Chondrocyte (in vitro differentiated cells): ENCODE results near the gene ATG10. TPM values are rescaled to one million over a fixed set of nuclear protein-coding genes. Genes with fewer than 3 reads are reported as not detected.
"Not testable (repeated sequence)": the region's sequence is repeated elsewhere in the genome, so short reads cannot be mapped to it uniquely, and the experiment has no call there.

Source experiments
- DNase-seq: peaks from one replicate; pipeline ENCODE4 v3.0.0; 2021; ENCODE audit warnings: mixed read lengths, low spot score
- H3K27ac Mint-ChIP-seq: one replicate; pipeline ENCODE4 v1.8.0; 2021; ENCODE audit warnings: mild to moderate bottlenecking, moderate library complexity, mixed read lengths; ENCODE audit not compliant: unreplicated experiment
- H3K27me3 Mint-ChIP-seq: 2 replicates; pipeline ENCODE4 v1.8.0; 2021; ENCODE audit warnings: low read depth, mixed read lengths
- H3K36me3 Mint-ChIP-seq: 2 replicates; pipeline ENCODE4 v1.8.0; 2021; ENCODE audit warnings: low read depth, mixed read lengths
- H3K4me1 Mint-ChIP-seq: 2 replicates; pipeline ENCODE4 v1.8.0; 2021; ENCODE audit warnings: low read depth, mild to moderate bottlenecking, mixed read lengths
- H3K4me3 Mint-ChIP-seq: one replicate; pipeline ENCODE4 v1.8.0; 2021; ENCODE audit warnings: mild to moderate bottlenecking, moderate library complexity, mixed read lengths; ENCODE audit not compliant: unreplicated experiment
- H3K9me3 Mint-ChIP-seq: 2 replicates; pipeline ENCODE4 v1.8.0; 2021; ENCODE audit warnings: low read depth, mixed read lengths
- total RNA-seq: library from RNA; stranded (reverse); gene quantifications from 3 replicates; pipeline ENCODE4 v1.2.1, GENCODE V29; 2021
- TF ChIP-seq, protein P1 (sequence below): fragments of 200-600 bp; sonication (generic); IDR thresholded peaks from 2 replicates; pipeline ENCODE4 v1.5.0; 2021; ENCODE audit warnings: antibody characterized with exemption, mild to moderate bottlenecking, moderate library complexity

ATG10 gene
- total RNA-seq, 1 donor from 2014 or later, result 6.4 TPM

DNA sequence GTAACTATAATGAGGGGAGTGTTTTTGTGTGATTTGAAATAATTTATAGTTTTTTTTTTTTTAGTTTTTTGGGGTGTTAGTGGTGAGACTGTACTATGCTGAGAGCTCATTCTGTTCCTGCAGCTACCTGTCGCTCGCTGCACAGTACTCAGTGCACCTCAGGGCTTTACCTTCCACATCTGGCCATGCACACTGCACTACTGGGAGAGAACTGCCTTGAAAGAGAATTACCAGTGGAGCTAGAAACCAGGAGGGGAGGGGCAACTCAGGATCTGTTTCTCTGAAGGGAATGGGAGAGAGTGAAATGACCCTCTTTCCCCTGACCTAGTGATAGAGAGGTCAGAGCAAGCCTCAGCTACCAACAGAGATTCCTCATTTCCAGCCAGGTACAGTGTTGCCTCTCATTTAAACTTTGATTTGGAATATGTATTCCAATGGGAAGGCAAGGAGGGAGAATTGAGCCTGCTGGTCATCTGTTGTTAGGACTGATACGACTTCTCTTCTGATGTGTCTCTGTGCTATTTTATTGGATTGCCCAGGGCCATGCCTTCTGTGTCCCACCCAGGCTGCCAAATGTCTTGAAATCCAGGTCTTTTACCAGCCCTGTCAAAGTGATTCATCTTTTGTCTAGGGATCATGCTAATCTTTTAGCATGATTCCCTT is 8.9 kb downstream of the ATG10 start:
- Mint-ChIP-seq H3K9me3 (no peaks in the 10 kb centered on the region), H3K27me3 (no peaks in the 10 kb centered on the region), H3K27ac (no peak overlapping the region), H3K36me3 (peaks cover 16% of the 10 kb centered on the region), H3K4me3 (no peak overlapping the region), H3K4me1 (no peaks in the 10 kb centered on the region)
- DNase-seq, result no peak
- TF ChIP-seq, protein P1, sequence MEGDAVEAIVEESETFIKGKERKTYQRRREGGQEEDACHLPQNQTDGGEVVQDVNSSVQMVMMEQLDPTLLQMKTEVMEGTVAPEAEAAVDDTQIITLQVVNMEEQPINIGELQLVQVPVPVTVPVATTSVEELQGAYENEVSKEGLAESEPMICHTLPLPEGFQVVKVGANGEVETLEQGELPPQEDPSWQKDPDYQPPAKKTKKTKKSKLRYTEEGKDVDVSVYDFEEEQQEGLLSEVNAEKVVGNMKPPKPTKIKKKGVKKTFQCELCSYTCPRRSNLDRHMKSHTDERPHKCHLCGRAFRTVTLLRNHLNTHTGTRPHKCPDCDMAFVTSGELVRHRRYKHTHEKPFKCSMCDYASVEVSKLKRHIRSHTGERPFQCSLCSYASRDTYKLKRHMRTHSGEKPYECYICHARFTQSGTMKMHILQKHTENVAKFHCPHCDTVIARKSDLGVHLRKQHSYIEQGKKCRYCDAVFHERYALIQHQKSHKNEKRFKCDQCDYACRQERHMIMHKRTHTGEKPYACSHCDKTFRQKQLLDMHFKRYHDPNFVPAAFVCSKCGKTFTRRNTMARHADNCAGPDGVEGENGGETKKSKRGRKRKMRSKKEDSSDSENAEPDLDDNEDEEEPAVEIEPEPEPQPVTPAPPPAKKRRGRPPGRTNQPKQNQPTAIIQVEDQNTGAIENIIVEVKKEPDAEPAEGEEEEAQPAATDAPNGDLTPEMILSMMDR, result no peak

DNA sequence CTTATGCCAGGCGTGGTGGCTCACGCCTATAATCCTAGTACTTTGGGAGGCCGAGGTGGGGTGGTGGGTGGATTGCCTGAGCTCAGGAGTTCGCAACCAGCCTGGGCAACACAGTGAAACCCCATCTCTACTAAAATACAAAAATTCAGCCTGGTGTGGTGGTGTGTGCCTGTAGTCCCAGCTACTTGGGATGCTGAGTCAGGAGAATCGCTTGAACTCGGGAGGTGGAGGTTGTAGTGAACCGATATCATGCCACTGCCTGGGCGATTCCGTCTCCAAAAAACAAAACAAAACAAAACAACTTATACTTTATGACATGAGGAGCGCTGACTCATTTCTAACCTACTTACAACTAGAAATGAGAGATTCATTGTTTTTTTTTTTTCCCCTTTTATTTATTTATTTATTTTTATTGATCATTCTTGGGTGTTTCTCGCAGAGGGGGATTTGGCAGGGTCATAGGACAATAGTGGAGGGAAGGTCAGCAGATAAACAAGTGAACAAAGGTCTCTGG is 10.4 kb downstream of the ATG10 start:
- H3K27me3 Mint-ChIP-seq, H3K4me1 Mint-ChIP-seq, H3K27ac Mint-ChIP-seq, H3K9me3 Mint-ChIP-seq, H3K4me3 Mint-ChIP-seq, DNase-seq: not testable (repeated sequence)
- H3K36me3 Mint-ChIP-seq, result peaks cover 14% of the 10 kb centered on the region

DNA sequence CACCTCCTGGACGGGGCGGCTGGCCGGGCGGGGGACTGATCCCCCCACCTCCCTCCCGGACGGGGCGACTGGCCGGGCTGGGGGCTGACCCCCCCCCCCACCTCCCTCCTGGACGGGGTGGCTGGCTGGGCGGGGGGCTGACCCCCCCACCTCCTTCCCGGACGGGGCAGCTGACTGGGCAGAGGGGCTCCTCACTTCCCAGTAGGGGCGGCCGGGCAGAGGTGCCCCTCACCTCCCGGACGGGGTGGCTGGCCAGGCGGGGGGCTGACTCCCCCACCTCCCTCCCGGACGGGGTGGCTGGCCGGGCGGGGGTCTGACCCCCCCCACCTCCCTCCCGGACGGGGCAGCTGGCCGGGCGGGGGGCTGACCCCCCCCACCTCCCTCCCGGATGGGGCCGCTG is 11.3 kb downstream of the ATG10 start:
- not testable (repeated sequence) for H3K4me1 Mint-ChIP-seq, H3K9me3 Mint-ChIP-seq, DNase-seq, H3K4me3 Mint-ChIP-seq, H3K36me3 Mint-ChIP-seq, H3K27me3 Mint-ChIP-seq, H3K27ac Mint-ChIP-seq

DNA sequence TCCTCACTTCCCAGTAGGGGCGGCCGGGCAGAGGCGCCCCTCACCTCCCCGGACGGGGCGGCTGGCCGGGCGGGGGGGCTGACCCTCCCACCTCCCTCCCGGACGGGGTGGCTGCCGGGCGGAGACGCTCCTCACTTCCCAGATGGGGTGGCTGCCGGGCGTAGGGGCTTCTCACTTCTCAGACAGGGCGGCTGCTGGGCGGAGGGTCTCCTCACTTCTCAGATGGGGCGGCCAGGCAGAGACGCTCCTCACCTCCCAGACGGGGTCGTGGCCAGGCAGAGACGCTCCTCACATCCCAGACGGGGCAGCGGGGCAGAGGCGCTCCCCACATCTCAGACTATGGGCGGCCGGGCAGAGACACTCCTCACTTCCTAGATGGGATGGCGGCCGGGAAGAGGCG is 11.7 kb downstream of the ATG10 start:
- H3K9me3 Mint-ChIP-seq, H3K4me1 Mint-ChIP-seq, H3K4me3 Mint-ChIP-seq, H3K36me3 Mint-ChIP-seq, H3K27ac Mint-ChIP-seq, DNase-seq, H3K27me3 Mint-ChIP-seq: not testable (repeated sequence)

DNA sequence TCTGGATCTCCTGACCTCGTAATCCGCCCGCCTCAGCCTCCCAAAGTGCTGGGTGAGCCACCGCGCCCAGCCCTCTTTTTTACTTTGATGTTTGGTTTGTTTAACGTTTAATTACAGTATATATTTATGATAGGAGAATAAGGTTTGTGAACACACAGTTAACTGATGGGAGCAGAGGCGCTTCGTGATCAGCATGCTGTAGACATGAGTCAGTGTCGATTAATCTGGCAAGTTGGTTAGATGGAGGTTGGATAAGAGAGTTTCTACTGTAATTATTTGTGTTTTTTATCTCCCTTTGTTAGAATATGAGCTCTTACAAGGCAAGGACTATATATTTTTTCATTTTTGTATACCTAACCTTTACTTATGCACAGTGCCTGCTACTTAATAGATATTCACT is 14.3 kb downstream of the ATG10 start:
- H3K27ac Mint-ChIP-seq, result no peak overlapping the region
- DNase-seq, result no peak
- H3K4me1 Mint-ChIP-seq, result no peaks in the 10 kb centered on the region
- H3K4me3 Mint-ChIP-seq, result no peak overlapping the region
- TF ChIP-seq, protein P1, result no peak
- no peaks in the 10 kb centered on the region for H3K9me3 Mint-ChIP-seq
- no peaks in the 10 kb centered on the region for H3K27me3 Mint-ChIP-seq
- H3K36me3 Mint-ChIP-seq, result peaks cover 6% of the 10 kb centered on the region

DNA sequence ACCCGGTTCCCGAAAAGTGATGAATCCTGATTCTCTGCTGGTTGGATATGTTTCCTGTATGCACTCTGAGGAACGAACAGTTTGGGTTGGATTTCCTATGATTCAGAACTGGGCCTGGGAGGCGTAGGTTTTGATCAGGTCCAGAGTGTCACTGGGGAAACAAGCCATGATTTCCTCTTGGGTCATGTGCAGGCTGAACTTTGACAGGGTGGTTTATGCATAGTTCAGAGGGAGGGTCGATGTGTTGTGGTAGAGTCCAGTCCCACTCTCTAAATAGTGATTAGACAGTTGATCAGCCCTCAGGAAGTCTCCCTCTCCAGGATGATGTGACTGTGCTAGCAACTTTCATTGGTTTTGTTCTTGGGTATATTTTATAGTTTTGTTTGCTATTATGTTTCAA is 17.4 kb downstream of the ATG10 start:
- H3K36me3 Mint-ChIP-seq, result peaks cover 4% of the 10 kb centered on the region
- H3K4me3 Mint-ChIP-seq, result no peak overlapping the region
- no peaks in the 10 kb centered on the region for H3K9me3 Mint-ChIP-seq
- TF ChIP-seq, protein P1, result no peak
- H3K27ac Mint-ChIP-seq, result no peak overlapping the region
- peaks cover 1% of the 10 kb centered on the region for H3K4me1 Mint-ChIP-seq
- H3K27me3 Mint-ChIP-seq, result no peaks in the 10 kb centered on the region
- DNase-seq, result no peak

DNA sequence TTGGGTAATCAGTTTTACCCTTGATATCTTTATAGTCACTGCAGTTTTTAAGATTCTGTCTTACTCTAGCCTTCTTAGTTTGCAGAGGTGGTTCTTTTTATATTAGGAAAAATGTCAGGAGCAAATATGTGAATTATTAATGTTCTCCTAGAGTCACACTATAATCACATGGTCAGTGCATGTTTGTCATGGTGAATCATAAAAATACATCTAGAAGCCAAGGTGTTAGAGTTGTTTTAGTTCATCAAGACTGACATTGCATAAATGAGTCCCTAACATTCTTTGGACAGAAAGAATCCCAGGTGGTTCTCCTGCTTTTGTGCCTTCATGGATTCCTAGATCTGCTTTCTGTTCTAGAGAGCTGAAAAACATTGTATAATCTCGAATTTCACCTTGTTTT is 22.9 kb downstream of the ATG10 start:
- no peak for DNase-seq
- Mint-ChIP-seq H3K27me3 (no peaks in the 10 kb centered on the region), H3K9me3 (peaks cover 12% of the 10 kb centered on the region), H3K36me3 (peaks cover 22% of the 10 kb centered on the region), H3K4me1 (peaks cover 9% of the 10 kb centered on the region), H3K4me3 (no peak overlapping the region), H3K27ac (no peak overlapping the region)
- TF ChIP-seq, protein P1, result no peak
